ENCODE measurements around the gene ZNF384. TPM values are rescaled to one million over a fixed set of nuclear protein-coding genes. Genes with fewer than 3 reads are reported as not detected.

The ZNF384 gene
- total and polyA plus RNA-seq, 4 donors: 3.9 to 12.7 (median 10.0) TPM

DNA sequence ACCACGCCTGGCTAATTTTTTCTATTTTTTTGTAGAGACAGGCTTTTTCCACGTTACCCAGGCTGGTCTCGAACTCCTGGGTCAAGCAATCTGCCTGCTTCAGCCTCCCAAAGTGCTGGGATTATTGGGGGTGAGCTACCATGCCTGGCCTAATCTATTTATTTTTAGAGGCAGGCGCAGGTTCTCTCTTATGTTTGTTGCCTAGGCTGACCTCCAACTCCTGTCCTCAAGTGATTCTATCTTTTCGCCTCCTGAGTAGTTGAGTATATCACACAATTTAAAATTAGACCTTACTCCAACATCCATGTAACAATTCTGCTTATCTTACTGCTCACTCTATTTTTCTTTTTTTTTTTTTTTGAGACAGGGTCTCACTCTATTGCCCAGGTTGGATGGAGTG lies 35.2 kb downstream of the ZNF384 start:
- peaks cover 0 to 11% (median 4%) of the 10 kb centered on the region in 4 donors for H3K4me1 ChIP-seq (ENCODE audit: control insufficient read depth in 4 of 4, insufficient read depth in 4 of 4, low read length in 3 of 4)
- TF ChIP-seq HNF4A (conservative IDR thresholded peaks at IDR 0.05) (no peak), RAD21 (IDR thresholded peaks at IDR 0.05) (no peak), FOXA1 (IDR thresholded peaks at IDR 0.05) (no peak), RXRA (IDR thresholded peaks at IDR 0.05) (no peak), SP1 (IDR thresholded peaks at IDR 0.05) (no peak), EGR1 (IDR thresholded peaks at IDR 0.05; ENCODE audit: low read depth in 2 of 2) (no peak), GABPA (IDR thresholded peaks at IDR 0.05 in 1 of 2, conservative IDR thresholded peaks at IDR 0.05 in 1 of 2) (no peak)
- TF ChIP-seq, protein P1, sequence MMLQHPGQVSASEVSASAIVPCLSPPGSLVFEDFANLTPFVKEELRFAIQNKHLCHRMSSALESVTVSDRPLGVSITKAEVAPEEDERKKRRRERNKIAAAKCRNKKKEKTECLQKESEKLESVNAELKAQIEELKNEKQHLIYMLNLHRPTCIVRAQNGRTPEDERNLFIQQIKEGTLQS (IDR thresholded peaks at IDR 0.05): no peak
- TF ChIP-seq, protein P2, sequence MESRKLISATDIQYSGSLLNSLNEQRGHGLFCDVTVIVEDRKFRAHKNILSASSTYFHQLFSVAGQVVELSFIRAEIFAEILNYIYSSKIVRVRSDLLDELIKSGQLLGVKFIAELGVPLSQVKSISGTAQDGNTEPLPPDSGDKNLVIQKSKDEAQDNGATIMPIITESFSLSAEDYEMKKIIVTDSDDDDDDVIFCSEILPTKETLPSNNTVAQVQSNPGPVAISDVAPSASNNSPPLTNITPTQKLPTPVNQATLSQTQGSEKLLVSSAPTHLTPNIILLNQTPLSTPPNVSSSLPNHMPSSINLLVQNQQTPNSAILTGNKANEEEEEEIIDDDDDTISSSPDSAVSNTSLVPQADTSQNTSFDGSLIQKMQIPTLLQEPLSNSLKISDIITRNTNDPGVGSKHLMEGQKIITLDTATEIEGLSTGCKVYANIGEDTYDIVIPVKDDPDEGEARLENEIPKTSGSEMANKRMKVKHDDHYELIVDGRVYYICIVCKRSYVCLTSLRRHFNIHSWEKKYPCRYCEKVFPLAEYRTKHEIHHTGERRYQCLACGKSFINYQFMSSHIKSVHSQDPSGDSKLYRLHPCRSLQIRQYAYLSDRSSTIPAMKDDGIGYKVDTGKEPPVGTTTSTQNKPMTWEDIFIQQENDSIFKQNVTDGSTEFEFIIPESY (IDR thresholded peaks at IDR 0.05): no peak
- H3K27ac ChIP-seq (ENCODE audit: low read depth in 1 of 2, low read length in 2 of 2): no peak overlapping the region
- 96% methylated on average over 5 of the region's 5 CpGs for WGBS
- H3K4me3 ChIP-seq (ENCODE audit: low read depth in 1 of 3, low read length in 3 of 3): no peak overlapping the region
- no peak for DNase-seq (ENCODE audit: low spot score)
- peaks cover 5 to 45% (median 35%) of the 10 kb centered on the region in 4 donors for H3K36me3 ChIP-seq (ENCODE audit: control insufficient read depth in 4 of 4, insufficient read depth in 3 of 4, low read depth in 1 of 4, low read length in 3 of 4)
- H3K9me3 ChIP-seq (ENCODE audit: control insufficient read depth in 4 of 4, low read length in 3 of 4): no peaks in the 10 kb centered on the region
- H3K27me3 ChIP-seq (ENCODE audit: control insufficient read depth in 4 of 4, insufficient read depth in 4 of 4, low read length in 3 of 4): no peaks in the 10 kb centered on the region
- no peak overlapping the region for H3K9ac ChIP-seq (ENCODE audit: low read depth in 1 of 2, low read length in 2 of 2)

DNA sequence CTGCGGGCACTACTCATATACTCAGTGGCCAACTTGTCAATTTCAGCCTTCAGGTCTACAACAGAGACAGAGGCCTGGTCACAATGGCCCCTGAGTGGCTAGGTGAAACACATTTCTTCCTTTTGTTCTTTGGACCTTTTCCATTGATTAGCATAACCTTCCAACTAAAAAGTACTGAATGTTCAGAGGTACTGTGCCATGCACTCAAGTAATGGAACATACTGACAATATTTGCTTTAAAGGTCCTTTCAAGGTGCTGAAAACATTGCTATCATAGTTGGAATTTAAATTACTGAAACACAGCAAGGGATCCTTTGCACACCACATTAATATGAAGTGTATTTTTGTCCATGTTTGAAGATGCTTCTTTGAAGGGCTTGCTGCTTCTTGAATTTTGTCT lies 35.8 kb downstream of the ZNF384 start:
- Histone ChIP-seq H3K36me3 (ENCODE audit: control insufficient read depth in 4 of 4, insufficient read depth in 3 of 4, low read depth in 1 of 4, low read length in 3 of 4) (peaks cover 4 to 44% (median 35%) of the 10 kb centered on the region in 4 donors), H3K27ac (ENCODE audit: low read depth in 1 of 2, low read length in 2 of 2) (no peak overlapping the region), H3K9ac (ENCODE audit: low read depth in 1 of 2, low read length in 2 of 2) (no peak overlapping the region), H3K4me1 (ENCODE audit: control insufficient read depth in 4 of 4, insufficient read depth in 4 of 4, low read length in 3 of 4) (peaks cover 0 to 11% (median 4%) of the 10 kb centered on the region in 4 donors), H3K27me3 (ENCODE audit: control insufficient read depth in 4 of 4, insufficient read depth in 4 of 4, low read length in 3 of 4) (no peaks in the 10 kb centered on the region), H3K9me3 (ENCODE audit: control insufficient read depth in 4 of 4, low read length in 3 of 4) (no peaks in the 10 kb centered on the region), H3K4me3 (ENCODE audit: low read depth in 1 of 3, low read length in 3 of 3) (no peak overlapping the region)
- no peak for DNase-seq (ENCODE audit: low spot score)
- TF ChIP-seq, protein P3, sequence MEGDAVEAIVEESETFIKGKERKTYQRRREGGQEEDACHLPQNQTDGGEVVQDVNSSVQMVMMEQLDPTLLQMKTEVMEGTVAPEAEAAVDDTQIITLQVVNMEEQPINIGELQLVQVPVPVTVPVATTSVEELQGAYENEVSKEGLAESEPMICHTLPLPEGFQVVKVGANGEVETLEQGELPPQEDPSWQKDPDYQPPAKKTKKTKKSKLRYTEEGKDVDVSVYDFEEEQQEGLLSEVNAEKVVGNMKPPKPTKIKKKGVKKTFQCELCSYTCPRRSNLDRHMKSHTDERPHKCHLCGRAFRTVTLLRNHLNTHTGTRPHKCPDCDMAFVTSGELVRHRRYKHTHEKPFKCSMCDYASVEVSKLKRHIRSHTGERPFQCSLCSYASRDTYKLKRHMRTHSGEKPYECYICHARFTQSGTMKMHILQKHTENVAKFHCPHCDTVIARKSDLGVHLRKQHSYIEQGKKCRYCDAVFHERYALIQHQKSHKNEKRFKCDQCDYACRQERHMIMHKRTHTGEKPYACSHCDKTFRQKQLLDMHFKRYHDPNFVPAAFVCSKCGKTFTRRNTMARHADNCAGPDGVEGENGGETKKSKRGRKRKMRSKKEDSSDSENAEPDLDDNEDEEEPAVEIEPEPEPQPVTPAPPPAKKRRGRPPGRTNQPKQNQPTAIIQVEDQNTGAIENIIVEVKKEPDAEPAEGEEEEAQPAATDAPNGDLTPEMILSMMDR (IDR thresholded peaks at IDR 0.05; ENCODE audit: low read depth, low read length, missing input control): no peak
- no peak for TF ChIP-seq FOXA1 (IDR thresholded peaks at IDR 0.05)
- no peak for TF ChIP-seq TAF1 (conservative IDR thresholded peaks at IDR 0.05)
- TF ChIP-seq RXRA (IDR thresholded peaks at IDR 0.05): no peak
- no peak for TF ChIP-seq EGR1 (IDR thresholded peaks at IDR 0.05; ENCODE audit: low read depth in 2 of 2)
- TF ChIP-seq YY1 (IDR thresholded peaks at IDR 0.05): no peak
- no peak for TF ChIP-seq HNF4A (conservative IDR thresholded peaks at IDR 0.05)
- no peak for TF ChIP-seq JUND (IDR thresholded peaks at IDR 0.05)
- TF ChIP-seq, protein P2 (IDR thresholded peaks at IDR 0.05): no peak
- TF ChIP-seq HNF4G (IDR thresholded peaks at IDR 0.05): no peak
- TF ChIP-seq, protein P4, sequence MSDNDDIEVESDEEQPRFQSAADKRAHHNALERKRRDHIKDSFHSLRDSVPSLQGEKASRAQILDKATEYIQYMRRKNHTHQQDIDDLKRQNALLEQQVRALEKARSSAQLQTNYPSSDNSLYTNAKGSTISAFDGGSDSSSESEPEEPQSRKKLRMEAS (IDR thresholded peaks at IDR 0.05): no peak
- no peak for TF ChIP-seq FOXA2 (IDR thresholded peaks at IDR 0.05)
- 98% methylated on average over 1 of the region's 1 CpG for WGBS

Measured in liver (tissue), 9 donors.